22Rv1 (cell line): Measurements from ENCODE around the gene ICE2.
A peak's percentile ranks its signal among the peaks of the same experiment; 100 is the strongest.

Experiments
- H3K27ac ChIP-seq: fragments of 450-650 bp; 2 replicates; pipeline ENCODE4 v1.5.1; 2017
- CTCF ChIP-seq: fragments of 450-650 bp; IDR thresholded peaks from 2 replicates; pipeline ENCODE4 v1.5.1; 2017; ENCODE audit warnings: mild to moderate bottlenecking
- ZFX ChIP-seq: fragments of 450-650 bp; IDR thresholded peaks from 2 replicates; pipeline ENCODE4 v1.6.1; 2017; ENCODE audit warnings: antibody characterized with exemption, borderline replicate concordance

Gene ICE2

DNA sequence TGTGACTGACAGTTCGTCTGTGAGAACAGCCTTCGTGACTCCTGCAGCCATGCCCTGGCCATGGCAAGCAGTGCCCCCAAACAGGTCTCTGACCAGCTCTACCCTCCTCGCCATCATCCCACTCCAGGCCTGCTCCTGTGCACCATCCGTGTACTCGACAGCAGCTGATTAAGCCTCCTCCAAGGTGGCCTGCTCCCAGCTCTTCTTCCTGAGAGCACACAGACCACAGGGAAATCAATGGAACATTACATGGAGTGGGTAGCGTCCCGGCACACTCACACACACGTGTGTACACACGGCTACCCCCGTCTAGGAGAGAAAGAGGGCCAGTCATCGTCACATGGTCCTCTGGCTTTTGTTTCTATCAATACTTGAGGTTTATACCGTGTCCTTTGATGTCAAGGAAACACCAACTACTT is 102.3 kb downstream of the ICE2 start:
- no peak for TF ChIP-seq CTCF
- no peak overlapping the region for H3K27ac ChIP-seq

GRCh38 chr15:60375306-60375705 is 103.6 kb downstream of the ICE2 start:
- TF ChIP-seq CTCF (no peak), ZFX (no peak)

DNA sequence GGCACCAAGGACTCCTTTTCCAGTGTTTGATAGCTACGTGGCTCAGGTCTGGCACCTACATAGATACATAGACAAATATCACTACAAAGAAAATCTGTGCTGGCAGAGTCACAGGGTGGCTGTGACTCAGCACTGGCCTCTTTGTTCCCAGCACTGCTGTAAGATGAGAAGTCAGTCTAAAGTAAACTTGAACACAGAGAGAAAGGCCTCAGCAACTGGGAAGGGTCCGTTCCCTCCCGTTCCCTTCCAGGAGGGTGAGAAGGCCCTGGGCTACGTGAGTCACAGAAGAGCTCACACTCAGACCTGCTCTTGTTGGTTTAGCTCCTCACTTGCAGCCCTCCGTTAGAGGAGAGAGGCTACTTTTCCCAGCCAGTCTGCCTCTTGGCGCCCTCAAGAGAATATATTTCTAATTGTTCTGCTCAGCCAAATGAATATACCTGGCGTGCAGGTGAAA is 104.3 kb downstream of the ICE2 start:
- TF ChIP-seq CTCF (0 out of 2 replicates have a peak, but pooled peaks have one; percentile 12), ZFX (no peak)
- H3K27ac ChIP-seq = peak overlapping the region; percentile 80

More at GRCh38 chr15:60375306-60375705, 103.6 kb downstream of the ICE2 start:
- peak overlapping the region; percentile 80 for H3K27ac ChIP-seq

DNA sequence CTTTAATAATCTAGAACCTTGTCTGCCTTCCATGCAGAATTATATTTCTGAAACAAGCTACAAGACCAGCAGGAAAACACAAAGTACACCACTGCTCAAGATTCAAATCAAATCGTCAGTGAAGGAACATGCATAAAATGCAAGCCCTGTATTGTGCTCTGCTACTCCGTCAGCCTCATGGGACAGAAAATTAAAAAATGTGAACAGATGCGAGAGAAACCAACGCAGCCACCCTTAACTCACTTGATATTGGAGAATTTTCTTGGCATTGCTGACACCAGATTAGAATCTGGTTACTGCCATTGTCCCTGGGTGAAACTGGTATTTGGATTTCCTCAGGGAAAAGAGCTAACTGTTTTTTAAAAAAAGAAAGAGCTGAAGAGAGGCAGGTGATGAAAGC is 104.7 kb downstream of the ICE2 start:
- H3K27ac ChIP-seq = peak overlapping the region; percentile 80
- TF ChIP-seq ZFX = no peak
- TF ChIP-seq CTCF = no peak

DNA sequence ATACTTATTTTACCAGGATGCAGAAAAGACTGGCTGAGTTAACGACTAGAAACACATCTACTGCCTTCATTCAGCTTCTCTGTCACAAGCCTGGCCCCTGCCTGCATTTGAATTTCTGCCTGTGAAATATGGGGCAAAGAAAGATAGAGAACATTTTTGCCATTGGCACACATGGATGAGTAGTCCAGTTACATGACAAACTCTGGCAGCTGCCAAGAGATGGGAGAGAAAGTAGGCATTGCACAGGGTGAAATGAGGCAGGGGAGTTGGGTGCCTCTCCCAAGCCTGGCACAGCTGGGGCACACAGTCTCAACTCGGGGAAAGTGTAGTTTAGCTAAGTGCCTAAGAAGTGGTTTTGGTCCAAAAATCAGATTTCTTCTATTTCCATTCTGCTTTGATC is 105.2 kb downstream of the ICE2 start:
- peak overlapping the region; percentile 80 for H3K27ac ChIP-seq
- no peak for TF ChIP-seq CTCF
- no peak for TF ChIP-seq ZFX

DNA sequence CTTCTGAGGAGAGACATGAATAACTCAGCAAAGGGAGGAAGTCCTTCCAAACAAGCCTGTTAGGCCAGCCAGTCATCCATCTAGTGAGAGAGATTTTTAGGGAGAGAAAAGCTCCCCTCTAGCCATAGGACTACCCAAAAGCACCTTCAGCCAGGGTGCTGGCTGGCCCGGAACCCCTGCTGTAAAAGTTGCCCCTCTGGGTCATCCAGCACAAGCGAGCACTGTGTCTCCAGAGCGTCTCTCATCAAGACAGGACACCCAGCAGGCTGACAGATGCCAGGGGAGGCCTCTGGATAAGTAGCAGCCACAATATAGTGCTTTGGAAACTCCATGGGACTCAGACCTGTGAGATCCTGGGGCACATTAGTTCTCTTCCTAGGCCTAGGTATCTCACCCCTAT is 105.6 kb downstream of the ICE2 start:
- H3K27ac ChIP-seq = peak overlapping the region; percentile 80
- TF ChIP-seq ZFX (no peak), CTCF (no peak)

GRCh38 chr15:60372756-60373155 is 106.2 kb downstream of the ICE2 start:
- no peak for TF ChIP-seq CTCF
- no peak for TF ChIP-seq ZFX
- no peak overlapping the region for H3K27ac ChIP-seq
